Suppressor macrophage (primary cell): ENCODE data around the gene ARHGAP24.

Experiments used
- DNase-seq, 4 experiments: peaks; one replicate each; pipeline ENCODE4 v3.0.0-alpha.2; 2020 to 2022

Gene ARHGAP24

DNA sequence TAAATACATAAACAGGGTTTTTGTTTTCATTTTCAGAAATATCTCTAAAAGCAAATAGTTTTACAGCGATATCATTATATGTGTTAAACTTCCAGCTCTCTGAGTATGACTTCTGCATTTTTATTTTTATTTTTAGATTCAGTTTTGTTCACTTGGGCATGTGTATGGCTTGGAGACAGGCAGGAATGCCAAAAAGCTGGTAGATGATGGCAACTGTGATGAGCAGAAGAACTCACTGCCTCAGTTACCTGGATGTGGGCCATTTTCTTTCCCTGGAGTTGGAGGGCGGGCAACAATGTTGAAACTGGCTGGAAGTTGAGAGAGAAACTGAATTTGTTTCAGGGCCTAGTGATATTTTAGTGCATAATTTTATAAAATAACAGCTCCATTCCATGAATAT is 266.4 kb downstream of the ARHGAP24 start:
- DNase-seq = peak in 2 of 4 experiments; percentile 42 to 51

DNA sequence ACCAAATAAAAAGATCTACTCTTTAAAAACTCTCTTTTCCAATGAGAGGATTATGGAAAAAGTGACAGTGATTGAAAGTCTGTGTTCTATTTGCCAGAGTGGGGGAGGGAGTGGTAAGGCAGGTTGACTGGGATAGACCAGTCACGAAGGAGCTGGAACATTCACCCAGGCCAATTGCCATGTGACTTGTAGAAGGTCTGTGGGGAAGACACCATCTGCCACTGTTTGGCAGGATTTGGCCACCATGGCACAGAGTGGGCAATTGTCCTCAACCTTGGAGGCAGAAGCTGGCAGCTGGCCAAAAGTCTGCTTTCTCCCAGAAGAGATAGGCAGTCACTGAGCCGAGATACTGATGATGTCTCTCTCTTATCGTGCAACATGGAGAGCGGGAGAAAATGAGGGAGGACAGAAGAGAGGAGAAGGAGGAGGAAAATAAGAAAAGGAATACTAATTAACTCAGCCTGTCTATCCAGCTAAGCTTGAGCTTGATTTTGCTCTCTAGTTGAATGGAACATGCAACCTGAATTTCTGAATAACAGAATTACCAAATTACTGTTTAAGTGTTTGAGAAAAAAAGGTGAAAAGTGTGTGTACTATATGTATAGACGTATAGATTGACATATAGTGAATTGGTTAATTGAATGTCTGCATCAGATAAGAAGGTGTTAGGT is 267.1 kb downstream of the ARHGAP24 start:
- peak in 1 of 4 experiments; percentile 19 for DNase-seq

DNA sequence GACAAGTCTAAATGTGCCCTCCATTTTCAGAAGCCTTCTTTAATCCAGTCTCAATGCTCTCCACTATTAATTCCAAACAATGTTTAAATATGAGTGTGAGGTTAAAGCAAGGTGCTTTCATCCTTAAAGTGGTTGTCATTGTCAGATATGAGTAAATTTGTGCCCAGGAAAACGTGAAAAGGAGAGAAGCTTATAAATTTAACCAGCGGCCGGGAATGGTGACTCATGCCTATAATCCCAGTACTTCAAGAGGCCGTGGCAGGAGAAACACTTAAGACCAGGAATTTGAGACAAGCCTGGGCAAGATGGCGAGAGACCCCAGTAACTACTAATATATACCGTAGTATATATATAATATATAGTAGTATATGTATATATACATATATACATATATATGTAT is 270.0 kb downstream of the ARHGAP24 start:
- no peak for DNase-seq

DNA sequence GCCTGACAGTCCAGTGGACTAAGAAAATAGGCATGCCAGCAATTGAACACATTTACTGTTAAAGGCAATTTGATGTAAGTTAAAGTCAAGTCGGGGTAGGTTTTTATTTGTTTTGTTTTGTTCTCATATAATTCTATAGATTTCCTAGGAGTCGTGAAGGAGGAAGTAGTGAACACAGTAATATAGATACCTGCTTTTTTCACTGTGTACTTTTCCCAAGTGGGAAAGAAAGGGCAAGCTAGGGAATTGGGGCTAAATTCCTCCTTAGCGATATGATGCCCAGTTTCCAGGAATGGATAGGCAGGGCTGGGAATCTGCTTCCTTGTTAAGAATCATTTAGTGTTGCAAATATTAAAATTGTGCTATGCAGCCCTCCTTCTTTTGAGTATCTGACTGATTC is 271.0 kb downstream of the ARHGAP24 start:
- no peak for DNase-seq

DNA sequence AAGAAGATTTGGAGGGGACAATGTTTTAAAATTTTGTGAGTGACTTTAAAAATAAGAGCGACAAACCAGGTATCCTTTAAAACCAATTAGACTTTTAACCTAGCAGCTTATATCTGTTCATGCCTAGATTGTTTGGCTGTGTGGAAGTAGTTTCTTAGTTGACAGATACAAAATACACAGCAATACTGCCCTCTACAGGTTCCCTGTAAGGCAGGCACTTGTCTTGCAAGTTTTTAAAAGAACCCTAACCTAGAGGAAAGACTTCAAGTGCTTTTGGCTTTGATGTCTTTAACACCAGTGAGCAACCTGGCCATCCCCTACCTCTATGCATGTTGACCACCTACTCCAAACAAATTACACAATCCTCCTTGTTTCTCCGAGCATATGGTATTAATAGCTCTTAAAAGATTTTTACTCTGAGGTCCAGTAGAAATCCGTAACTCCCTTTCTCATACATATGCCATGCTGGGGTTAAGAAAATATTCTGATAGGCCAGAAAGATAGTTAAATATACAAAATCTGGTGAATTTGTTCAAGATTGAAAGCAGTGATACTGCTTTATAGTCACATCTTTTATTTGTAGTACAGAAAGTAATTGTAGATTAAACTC is 273.0 kb downstream of the ARHGAP24 start:
- peak; percentile 70 to 93 (median 82) for DNase-seq

DNA sequence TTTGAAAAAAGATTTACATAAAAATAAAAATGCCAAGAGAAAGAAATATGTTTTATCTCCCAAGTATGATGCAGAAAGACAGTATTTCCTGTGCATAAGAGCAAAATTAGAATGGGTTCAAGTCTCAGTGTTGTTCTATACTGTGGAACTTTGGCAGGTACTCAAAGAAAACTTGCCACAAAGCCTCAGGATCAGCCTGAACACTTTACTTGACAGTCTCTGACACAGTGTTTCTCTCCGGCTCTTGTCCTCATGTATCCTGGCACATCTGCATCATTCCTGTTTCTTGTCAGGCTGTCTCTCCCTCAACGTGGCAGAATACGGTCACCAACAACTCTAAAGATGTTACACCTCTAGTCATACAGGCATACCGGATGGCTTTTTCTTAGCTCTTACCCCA is 273.7 kb downstream of the ARHGAP24 start:
- no peak for DNase-seq

DNA sequence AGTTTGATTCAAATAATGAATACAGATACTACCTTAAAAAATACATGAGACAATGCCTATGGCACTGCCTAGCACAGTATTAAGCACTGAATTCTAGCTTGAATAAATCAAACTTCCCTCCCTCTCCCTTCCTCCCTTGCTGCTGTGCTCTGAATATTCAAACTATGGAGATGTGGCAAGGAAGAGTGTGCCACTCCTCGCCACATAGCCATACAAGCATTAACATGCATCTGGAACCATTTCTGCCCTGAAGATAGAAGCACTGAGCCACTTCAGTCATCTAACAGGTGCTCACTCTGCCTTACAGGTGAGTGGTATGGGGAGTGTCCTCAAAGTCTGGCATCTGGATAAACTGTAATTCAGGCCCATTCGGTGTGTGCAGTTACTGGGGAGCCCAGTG is 276.9 kb downstream of the ARHGAP24 start:
- no peak for DNase-seq

DNA sequence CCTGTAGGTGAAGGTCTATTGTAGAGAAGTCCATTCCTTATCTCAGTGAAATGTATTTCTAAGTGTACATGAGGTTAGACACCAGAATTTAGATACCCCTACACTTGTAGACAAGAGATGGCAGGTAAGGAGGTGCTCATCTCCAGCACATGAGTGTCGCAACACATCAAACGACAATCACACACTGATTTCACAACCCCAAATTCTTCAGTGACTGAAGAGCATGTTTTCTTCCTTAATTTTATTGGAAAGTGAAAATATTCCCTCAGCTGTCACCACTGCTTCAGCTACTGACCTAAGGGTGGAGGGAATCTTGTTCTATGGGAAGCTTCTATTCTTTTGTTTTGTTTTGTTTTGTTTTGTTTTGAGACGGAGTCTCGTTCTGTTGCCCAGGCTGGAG is 280.3 kb downstream of the ARHGAP24 start:
- DNase-seq = no peak

DNA sequence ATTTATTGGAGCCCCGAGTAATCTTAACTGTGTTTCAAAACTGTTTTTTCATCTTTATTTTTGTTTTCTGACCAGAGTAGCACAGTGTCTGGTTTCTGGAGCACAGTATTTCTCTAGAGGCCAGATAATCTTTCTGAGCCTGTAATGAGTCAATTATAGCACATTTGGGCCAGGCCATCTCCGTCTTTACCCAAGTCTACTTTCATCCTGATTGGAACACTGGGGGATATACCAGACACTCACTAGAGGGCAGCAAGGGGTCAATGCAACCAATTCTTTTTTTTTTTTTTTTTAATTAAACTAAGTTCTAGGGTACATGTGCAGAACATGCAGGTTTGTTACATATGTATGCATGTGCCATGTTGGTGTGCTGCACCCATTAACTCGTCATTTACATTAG is 282.0 kb downstream of the ARHGAP24 start:
- peak in 3 of 4 experiments; percentile 38 to 55 (median 43) for DNase-seq

DNA sequence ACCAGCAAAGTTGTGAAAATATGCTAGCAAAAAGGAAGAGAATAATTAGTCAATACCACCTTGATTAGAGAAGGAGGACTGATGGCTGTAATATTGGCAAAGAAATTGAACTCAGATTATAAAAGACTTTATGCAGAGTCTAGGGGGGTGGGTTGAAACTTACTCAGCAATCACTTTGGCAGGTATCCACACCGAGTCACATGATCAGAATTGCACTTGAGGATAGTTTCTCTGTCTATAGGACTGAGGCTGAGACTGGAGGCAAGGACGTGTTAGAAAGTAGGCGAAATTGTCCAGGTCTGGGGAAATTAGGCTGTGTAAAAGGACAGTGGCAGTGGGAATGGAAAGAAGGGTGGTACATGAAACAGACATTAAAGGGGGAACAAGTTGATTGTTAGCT is 284.4 kb downstream of the ARHGAP24 start:
- no peak for DNase-seq

DNA sequence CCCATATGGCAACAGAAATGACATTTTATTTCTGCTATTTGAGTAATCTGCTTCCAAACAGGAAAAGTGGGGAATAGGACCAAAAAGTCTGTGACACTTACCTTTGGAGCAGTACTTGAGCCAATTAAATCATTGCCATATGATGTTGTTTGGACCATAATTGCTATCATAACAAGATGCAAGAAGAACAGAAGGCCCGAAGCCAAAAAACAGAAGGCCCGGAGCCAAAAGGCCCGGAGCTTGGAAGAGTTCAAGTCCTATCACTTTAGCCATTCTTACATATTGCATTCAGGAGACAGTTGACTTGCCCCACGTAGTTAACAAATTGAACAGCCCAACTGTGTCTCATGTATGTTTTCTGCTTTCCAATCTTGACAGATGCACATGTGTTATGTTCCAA is 285.6 kb downstream of the ARHGAP24 start:
- no peak for DNase-seq

DNA sequence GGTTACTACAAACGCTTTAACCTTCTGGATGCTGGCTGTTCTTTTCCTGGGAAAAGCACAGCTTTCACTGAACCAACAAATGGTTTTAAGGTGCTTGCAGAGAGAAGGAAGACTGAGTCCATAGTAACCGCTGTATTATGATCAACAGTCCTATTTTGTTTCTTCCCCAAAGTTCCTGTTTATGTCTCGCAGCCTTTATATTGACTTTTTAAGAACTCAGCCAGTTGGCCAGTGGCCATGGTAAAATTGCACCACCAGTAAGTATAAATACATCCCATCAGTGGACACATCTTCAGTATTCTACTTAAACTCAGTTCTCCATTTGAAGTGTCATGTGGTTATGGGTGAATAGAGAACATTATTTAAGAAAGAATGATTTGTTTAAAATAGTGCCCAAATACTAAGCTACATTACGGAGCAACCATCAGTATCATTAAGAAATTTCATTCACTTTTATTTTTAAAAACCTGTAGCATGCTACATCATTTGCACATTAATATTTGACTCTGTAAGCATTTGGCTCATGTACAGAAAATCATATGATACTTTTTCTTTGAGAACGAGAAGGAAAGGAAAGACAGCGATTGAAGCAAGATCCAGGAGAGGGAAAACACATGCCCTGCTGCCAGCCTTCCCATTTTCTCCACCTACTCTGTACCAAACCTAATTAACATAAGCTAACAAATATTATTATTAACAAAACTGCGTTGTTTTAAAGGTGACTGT is 287.0 kb downstream of the ARHGAP24 start:
- DNase-seq = peak; percentile 75 to 91 (median 76)

DNA sequence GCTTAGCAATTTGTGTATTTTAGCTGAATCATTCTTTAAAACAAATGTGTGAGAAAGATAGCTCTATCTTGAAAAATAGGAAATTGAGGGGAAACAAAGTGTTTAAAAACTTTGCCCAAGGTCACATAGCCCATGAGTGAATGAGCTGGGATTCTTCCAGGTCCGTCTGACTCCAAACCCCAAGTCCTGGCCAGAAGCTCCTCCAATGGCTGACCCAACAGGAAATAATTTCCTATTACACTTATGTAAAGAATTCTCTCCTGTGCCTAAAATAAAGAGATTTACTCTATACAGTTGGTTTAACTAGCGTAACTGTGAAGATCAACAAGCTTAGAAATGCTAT is 287.6 kb downstream of the ARHGAP24 start:
- DNase-seq = no peak

DNA sequence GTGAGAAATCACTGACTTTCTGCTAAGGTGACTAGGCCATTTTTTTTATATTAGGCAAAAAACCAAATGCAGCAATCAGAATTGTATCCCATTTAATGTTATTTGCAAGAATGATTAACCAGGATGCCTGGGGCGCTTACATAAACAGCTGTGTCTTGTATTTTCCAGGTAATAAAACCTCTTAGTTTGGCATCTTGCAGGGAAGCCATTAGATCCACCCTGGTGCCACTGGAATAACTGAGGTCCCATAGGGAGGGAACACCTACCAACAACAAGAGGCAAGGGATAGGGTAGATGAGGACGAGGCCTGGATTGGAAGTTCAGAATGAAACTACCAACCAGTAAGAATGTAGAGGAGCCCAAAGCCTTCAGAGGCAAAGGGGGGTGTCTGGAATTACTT is 288.3 kb downstream of the ARHGAP24 start:
- DNase-seq = no peak

DNA sequence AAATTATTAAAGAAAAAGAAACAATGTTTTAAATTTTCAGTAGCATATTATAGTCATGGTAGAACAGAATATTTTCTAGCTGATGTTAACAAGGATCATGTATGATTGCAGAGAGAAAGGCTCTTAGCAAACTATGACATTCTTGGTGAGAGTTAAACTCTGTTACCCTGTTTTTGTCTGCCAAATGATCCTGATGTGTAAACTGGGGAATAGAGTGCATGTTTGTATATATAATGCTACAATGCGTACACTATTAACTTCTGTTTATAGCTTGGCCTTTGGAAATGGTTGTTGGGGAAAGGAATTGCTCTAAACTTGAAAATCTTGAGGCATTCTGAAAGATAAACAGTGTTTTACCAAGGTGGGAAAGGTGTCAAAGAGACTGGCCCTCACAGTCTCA is 292.7 kb downstream of the ARHGAP24 start:
- DNase-seq = no peak

DNA sequence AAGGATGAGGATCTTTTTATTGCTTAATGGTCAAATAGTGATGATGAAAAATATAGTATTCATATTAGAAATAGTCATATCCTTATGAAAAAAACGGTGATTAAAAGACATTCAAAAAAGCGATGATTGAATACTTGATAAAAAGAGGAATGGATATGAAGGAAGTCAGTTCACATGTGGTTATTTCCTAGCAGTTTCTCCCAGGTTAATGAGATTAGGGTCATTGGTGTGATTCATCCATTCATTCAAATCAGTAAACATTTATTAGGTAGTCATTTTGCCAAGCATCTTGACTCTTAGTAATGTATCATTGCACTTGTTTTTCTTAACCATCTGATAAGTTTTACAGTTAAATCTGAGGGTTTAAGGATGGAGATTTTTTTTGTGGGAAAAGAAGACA is 294.1 kb downstream of the ARHGAP24 start:
- no peak for DNase-seq

DNA sequence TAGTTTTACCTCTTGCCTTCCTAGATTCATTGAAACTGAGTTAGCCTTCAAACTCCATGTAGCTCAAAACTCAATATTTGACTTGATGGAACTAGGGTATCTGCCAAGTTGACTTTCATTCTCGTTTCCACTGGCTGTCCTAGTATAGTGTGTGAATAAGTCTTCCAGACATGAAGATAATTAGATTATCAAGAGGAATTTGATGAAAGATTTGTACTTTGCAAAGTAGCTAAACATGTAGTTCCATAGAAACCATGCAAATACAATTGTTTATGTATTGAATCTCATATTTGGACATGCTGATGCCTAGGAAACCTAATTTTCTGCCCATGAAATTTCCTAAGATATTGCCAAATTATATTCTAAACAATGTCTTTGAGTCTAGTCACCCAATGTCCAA is 297.5 kb downstream of the ARHGAP24 start:
- no peak for DNase-seq

DNA sequence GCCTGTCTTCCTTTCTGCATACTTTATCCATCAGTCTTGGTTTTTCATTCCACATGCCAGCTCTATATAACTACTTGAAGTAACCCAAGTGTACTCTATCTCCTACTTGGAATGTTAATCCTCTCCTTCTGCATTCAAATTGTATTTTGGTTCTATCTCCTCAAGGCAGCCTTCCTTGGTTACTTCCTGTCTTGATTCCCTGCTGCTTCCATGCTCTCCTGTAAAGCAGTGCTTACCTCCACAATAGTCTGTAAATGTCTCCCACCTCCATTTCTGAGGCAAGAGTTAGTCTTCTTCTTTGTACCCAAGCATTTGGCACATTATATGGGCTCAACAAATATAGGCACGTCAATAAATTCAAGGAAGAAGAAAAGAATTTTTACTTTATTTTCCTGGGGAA is 298.4 kb downstream of the ARHGAP24 start:
- DNase-seq = no peak

DNA sequence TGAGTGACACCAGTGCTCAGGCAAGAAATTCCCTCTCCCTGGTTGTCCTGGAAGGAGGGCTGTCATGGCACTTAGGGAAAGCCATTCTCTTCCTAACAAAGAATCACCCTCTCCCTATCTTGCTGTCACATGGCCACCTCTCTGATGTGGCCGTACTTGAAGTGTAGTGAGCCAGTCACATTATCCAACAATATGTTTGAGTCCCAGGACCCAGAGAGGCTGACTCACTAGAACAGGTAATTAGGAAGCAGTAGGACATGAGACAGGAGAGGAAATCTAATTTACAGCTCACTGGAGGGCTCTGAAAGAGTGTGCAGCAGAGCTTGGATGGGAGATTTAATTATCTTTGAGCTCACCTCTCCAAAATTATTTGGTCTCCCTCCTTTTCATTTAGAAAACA is 299.1 kb downstream of the ARHGAP24 start:
- no peak for DNase-seq

DNA sequence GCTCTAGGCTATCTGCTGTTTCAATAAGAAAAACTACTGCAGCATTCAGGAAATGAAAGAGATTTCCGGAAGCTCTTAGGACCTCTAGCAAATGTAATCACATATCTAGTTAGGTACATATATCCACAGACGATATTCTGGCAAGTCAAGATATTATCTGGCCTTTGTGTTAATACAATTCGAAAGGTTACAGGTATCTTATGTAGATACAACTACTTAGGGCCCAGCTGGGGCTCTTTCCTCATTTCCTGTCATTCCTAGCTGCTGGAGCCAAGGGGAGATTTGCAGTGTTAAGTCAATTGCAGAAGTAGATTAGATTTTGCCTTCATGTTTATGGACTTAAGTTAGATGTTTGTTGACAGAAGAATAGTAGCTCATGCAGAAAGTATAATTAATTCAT is 299.5 kb downstream of the ARHGAP24 start:
- DNase-seq = no peak

DNA sequence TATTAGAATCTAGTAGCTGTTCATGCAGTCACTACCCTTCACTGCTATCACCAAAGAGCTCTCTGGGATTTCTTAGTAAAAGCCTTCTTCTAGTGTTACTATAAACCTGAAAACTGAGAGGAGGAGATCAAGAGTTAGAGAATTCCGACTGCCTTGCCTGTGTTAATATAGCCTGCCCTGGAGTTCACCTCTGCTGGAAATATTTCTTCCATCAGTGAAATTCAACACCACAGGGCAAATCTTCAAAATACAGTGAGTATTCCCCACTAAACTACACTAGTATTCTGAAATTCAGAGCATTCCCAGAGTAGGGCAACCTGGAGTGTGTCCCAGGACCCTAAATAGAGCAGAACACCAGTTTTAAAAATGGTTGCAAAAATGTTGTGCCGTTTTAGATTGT is 301.1 kb downstream of the ARHGAP24 start:
- no peak for DNase-seq

DNA sequence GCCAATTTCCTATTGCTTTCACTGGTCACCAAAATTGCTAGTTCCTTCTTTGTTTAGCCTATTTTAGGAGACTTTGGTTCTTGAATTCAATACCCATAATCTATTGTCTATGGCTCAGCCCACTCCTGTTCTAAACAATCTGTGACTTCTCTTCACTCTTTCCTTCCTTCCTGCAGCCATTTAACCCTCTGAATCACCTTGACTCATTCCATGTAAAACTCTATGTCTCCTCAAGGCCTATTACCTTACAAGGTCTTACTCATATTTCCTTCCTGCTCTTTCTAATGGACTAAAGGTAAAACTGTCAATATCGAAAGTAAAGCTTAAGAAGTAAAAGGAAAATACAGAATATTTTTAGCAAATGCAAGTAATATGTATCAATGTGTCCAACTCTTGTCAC is 301.6 kb downstream of the ARHGAP24 start:
- no peak for DNase-seq

DNA sequence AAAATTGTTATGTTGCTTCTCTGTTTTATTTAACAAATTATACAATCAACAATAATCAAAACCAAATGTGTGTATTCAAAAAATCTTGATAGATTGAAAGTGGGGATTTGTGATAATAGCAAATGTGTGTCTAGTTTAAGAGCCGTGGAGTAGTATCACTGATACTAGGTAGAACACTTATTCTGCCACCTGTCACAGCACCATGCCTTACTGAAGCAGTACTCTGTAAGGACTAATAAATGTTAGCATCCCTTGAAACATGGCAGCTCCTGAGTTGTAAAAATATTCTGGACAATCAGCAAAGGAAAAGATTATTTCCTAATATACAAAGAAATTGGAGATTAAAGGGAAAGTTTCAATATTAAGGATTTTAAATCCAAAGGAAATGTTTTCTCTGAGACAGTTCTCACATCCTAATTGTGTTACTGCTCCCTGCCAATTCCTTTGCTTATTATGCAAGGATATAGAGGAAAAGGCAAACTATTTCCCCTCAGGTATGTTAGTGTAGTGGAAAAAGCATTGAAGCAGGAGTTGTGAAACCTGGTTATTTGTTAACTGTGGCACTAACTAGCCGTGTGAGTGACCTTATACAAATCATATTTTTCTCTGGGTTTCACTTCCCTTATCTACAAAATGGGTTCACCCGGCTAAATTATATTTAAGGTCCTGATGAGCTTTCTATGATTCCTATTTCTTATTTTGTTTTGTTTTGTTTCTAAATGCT is 303.1 kb downstream of the ARHGAP24 start:
- peak in 3 of 4 experiments; percentile 17 to 60 (median 55) for DNase-seq
